HG03060 (cell line): Measurements from ENCODE around the gene USP44.
"Not testable (repeated sequence)": the region's sequence is repeated elsewhere in the genome, so short reads cannot be mapped to it uniquely, and the experiment has no call there.

Experiments used
- ATAC-seq: cut with Tn5 transposase; IDR thresholded peaks from one replicate; pipeline ENCODE4 v1.9.1; 2021; ENCODE audit warnings: low read depth, moderate number of reproducible peaks; ENCODE audit not compliant: unreplicated experiment

Gene USP44

GRCh38 chr12:95551305-95551704 is at the start of gene USP44:
Gene USP44 (minus strand): TSS chr12:95551476. CDS start chr12:95534256, 17,220 bp downstream.
- no peak for ATAC-seq

DNA sequence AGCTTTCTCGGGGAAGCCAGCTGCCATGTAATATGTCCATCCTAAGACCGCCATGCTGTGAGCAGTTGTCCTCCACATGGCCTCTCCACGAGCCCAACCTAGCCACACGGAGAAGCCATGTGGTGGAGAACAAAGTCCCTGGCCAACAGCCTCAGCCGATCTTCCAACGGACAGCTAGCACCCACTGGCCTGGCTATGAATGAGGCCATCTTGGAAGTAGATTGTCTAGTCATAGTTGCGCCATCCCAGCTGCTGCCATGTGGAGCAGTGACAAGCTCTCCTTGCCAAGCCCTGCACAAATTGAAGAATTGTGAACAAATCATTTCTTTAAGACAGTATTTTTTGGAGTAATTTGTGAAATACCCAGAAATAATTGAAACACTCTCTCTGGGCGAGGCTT is 49.3 kb upstream of the USP44 start:
- no peak for ATAC-seq

GRCh38 chr12:95599880-95600279 is 48.6 kb upstream of the USP44 start:
- no peak for ATAC-seq

DNA sequence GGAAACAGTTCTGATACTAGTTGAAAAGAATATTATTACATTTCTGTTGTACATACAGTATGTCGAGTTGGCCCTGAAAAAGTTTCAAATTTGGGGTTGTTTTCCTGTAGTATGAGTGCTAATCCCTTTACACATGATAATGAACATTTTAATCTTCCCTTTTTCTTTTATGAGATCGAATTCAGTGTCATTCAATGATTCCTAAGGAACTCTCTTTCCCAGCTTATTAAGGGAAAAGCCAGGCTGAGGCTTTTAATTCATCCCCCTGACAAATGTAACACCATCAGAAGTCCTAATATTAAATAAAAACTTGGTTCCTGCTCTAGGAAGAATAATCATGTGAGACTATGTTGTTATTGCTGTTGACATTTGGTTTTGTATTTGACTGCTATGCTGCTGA is 42.9 kb upstream of the USP44 start:
- ATAC-seq, result no peak

GRCh38 chr12:95593266-95593871 is 42.1 kb upstream of the USP44 start:
- ATAC-seq, result no peak

DNA sequence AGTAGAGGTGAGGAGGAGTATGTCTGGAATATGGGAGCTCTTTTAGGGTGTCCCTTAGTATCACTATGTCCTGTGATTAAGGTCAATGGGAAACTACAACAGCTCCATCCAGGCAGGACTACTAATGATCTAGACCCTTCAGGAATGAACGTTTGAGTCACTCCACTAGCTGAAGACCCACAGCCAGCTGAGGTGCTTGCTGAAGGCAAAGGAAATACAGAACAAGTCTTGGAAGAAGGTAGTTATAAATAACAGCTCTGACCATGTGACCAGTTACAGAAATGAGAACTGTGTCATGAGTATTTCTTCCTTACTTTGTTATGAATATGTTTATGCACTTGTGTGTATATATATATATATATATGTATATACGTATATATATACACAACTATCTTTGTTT is 40.5 kb upstream of the USP44 start:
- no peak for ATAC-seq

GRCh38 chr12:95590775-95591174 is 39.5 kb upstream of the USP44 start:
- ATAC-seq, result no peak

DNA sequence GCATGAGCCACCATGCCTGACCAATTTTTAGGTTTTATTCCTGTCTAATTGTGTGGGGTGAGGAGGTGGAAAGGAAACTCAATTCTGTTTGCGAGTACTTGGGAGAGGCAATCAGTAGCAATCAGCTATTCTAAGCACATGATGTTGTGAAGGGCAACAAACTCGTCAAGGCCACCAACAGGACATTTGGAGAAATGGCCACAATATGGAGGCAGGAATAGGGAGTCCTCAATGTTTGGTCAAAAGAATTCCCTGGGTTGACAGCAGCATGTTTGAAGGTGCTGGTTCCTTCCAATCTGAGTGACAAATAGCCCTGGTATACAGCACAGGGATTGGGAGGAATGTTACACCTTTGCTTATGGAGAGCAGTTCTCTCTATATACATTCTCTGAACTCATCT is 32.7 kb upstream of the USP44 start:
- no peak for ATAC-seq

DNA sequence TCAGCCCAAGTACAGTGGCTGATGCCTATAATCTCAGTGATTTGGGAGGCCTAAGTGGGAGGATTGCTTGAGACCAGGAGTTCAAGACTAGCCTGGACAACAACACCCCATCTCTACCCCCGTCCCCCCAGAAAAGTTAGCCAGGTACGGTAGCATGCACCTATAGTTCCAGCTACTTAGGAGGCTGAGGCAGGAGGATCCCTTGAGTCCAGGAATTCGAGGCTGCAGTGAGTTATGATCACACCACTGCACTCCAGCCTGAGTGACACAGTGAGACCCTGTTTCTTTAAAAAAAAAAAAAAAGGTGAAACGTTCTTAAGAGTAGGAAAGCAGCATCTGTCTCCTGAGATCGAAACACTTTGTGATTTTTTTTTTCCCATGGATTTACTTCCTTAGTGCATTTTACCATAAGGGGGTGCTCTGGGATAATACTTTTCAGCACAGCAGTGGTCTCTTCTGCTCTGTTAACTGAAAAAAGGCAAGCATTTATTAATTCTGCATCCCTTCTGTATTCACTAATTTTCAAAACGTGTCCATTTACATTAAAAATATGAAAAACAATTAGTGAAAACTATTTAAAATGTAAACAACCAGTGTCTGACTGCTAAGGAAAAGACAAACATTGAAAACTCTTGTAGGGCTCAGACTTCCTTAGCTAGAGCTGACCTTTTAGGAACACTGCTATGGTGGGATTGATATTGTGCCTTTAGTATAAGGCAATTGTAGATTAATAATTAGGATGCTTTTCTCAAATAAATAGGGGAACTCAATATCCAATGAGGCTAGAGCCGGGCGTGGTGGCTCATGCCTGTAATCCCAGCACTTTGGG is 31.2 kb upstream of the USP44 start:
- no peak for ATAC-seq

DNA sequence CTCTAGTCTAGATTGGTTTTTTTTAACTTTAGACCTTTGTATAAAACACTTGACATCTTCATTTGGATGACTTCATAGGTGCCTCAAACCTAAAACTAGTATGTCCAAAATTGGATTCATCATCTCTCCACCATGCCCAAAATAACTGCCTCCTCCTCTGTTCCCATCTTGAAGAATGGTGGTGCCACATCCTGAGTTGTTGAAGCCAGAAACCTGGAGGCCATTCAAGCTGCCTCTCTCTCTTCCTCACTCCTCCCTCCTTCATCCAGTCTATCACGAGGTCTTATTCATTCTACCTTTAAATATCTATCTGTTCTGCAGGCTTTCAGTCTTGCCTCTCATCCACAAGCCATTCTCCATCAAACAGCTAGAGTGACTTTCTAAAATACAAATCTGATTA is 26.5 kb upstream of the USP44 start:
- ATAC-seq, result no peak

- no peak for ATAC-seq
Measured at GRCh38 chr12:95574799-95575452, 23.6 kb upstream of the USP44 start.

DNA sequence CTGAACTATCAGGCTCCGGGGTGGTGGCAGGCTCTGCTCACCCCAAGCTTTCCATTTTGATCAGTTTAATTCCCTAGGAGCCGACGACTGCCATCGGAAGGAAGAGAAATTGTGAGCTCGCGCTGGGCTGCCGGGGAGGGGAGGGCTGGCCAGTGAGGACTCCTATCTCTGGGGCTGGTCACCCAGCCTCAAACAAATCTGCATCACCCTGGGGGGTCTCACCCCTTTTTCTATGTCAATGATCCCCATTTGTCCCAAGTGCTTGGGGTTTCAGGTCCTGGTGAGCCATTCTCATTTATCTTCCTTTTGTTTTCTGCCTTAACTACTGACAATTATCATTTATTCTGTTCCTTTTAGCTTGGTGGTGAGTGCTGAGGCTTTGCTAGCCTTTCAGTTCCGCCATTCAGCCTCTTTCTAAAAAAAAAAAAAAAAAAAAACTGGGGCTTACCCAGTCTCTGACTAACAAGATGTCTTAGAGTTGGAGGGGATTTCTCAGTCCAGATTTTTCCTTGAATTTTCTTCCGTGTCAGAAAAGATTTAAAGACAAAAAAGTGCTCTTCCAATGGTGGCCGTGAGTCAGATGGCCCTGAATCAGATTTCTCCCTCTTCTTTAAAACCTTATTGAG is 22.8 kb upstream of the USP44 start:
- ATAC-seq, result no peak

DNA sequence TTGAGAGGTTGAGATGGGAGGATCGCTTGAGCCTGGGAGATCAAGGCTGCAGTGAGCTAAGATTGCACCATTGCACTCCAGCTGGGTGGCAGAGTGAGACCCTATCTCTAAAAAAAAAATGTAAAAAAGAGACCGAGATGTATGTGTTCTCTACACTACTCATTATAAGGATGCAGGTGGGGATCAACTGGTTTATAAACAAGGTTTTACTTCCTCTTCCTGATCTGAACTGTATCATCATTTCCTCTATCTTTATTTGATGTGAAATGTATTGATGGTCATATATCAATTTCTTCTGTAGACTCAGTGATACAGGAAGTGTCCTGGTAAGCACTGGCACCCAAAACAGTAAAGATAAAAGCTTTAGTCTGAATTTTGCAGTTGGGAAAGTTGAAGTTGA is 20.1 kb upstream of the USP44 start:
- ATAC-seq, result no peak

DNA sequence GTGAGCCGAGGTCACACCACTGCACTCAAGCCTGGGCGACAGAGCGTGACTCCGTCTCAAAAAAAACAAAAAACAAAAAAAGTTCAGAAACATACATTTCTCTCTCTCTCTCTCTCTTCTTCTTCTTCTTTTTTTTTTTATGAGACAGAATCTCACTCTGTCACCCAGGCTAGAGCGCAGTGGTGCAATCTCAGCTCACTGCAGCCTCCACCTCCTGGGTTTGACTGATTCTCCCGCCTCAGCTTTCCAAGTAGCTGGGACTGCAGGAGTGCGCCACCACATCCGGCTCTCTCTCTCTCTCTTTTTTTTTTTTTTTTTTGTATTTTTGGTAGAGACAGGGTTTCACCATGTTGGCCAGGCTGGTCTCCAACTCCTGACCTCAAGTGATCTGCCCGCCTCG is 16.8 kb upstream of the USP44 start:
- not testable (repeated sequence) for ATAC-seq

- ATAC-seq, result no peak
Measured at GRCh38 chr12:95557625-95558024, 6.3 kb upstream of the USP44 start.

GRCh38 chr12:95554532-95555071 is 3.3 kb upstream of the USP44 start:
- ATAC-seq, result no peak

DNA sequence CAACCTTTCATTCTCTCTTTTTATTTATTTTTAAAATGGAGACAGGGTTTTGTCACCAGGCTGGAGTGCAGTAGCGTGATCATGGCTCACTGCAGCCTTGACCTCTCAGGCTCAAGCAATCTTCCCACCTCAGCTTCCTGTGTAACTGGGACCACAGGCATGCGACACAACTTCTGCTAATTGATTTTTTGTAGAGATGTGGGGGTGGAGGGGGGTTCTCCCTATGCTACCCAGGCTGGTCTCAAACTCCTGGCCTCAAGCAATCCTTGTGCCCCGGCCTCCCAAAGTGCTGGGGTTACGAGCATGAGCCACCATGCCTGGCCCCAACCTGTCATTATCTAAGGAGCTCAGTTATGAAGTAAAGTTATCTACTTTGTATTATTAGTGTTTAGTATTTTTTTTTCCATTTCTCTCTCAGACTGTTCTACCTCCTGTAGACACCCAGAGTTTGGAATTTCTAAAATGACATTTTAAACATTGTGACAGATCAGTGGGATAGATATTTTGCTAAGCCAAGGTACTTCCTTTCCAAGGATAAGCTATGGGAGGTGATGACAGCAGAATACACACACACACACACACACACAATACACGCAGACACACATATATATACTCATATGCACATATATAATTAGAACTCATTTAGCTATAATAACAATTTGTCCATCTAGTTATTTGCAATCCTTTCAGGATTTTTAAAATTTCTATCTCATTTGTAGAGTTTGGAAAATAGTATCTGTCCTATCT is 2.1 kb upstream of the USP44 start:
- no peak for ATAC-seq

DNA sequence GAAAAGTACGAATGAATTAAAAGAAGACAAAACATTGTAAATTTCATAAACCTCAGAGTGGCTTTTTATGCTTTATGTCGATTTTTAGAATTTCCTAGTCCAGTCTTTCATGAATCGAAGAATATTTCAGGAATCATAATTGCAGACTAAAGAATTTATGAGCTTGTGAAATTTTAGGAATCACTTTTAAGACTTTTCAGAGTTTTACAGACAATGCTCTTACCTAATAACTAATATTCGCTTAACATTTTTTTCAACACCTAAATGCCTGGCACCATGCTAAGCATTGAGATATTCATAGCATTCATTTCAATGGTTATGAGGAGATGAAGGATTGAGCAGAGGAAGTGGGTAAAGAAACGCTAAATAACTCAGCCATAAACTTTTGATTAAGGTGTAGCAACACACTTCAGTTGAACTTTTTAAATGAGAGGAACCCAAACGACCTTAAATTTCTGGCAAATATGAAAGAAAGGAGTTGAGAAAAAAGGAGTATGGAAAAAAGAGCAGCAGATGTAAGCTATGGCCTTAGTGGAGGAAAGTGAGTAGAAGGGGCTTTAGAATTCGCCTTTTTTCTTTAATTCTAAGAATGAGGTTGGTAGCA is 739 bp upstream of the USP44 start:
- no peak for ATAC-seq

DNA sequence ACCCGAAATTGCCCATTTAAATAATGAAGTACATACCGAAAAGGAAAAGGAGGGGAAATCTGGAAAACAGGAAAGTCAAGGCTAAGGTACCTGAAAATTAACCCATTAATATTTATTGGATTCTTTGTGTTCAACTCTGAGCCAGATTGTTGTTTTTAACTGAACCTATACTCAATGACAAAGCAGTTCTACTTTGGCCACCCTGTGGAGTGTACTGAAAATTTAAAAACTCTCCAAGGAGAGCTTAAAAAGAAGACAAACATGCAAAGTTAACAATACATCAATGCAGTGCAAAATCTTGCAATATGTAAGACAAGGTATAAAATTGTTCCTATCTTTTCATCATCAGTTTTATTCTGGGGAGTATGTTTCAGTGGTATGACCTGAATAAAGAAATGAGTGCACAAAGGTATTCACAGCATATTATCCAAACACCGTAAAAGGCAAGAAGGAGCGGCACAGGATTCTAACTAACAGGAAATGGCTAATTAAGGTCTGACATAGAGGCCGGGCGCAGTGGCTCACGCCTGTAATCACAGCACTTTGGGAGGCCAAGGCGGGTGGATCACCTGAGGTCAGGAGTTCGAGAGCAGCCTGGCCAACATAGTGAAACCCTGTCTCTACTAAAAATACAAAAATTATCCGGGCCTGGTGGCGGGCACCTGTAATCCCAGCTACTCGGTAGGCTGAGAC is 1.7 kb downstream of the USP44 start:
- ATAC-seq, result no peak
